Measurements from ENCODE around the gene CPEB1.

CPEB1 gene

GRCh38 chr15:82580713-82581112, 66.5 kb downstream of the CPEB1 start:
- no peak for DNase-seq

- no peak for DNase-seq
Measured at GRCh38 chr15:82575335-82575734, 71.8 kb downstream of the CPEB1 start.

GRCh38 chr15:82572986-82573385, 74.2 kb downstream of the CPEB1 start:
- DNase-seq = no peak

GRCh38 chr15:82572311-82572710, 74.9 kb downstream of the CPEB1 start:
- DNase-seq = no peak

GRCh38 chr15:82571722-82572222, 75.4 kb downstream of the CPEB1 start:
- no peak for DNase-seq

GRCh38 chr15:82570721-82571508, 76.2 kb downstream of the CPEB1 start:
- DNase-seq = no peak

GRCh38 chr15:82569834-82570233, 77.3 kb downstream of the CPEB1 start:
- DNase-seq = no peak

- DNase-seq = no peak
Measured at GRCh38 chr15:82568986-82569385, 78.2 kb downstream of the CPEB1 start.

- no peak for DNase-seq
Measured at GRCh38 chr15:82567661-82568060, 79.5 kb downstream of the CPEB1 start.

- DNase-seq = no peak
Measured at GRCh38 chr15:82566690-82567089, 80.5 kb downstream of the CPEB1 start.

GRCh38 chr15:82558502-82558901, 88.7 kb downstream of the CPEB1 start:
- DNase-seq = no peak

- DNase-seq = no peak
Measured at GRCh38 chr15:82556315-82557035, 90.7 kb downstream of the CPEB1 start.

- DNase-seq = no peak
Measured at GRCh38 chr15:82554849-82555248, 92.3 kb downstream of the CPEB1 start.

GRCh38 chr15:82554351-82554750, 92.8 kb downstream of the CPEB1 start:
- DNase-seq = no peak

- DNase-seq = no peak
Measured at GRCh38 chr15:82553846-82554245, 93.3 kb downstream of the CPEB1 start.

GRCh38 chr15:82552861-82553260, 94.3 kb downstream of the CPEB1 start:
- DNase-seq = no peak

GRCh38 chr15:82551646-82552247, 95.4 kb downstream of the CPEB1 start:
- DNase-seq = no peak

- DNase-seq = no peak
Measured at GRCh38 chr15:82549199-82549665, 97.9 kb downstream of the CPEB1 start.

- no peak for DNase-seq
Measured at GRCh38 chr15:82548700-82549099, 98.5 kb downstream of the CPEB1 start.

GRCh38 chr15:82545478-82545877, 101.7 kb downstream of the CPEB1 start:
- no peak for DNase-seq

GRCh38 chr15:82545002-82545401, 102.2 kb downstream of the CPEB1 start:
- DNase-seq = no peak

GRCh38 chr15:82544431-82544830, 102.7 kb downstream of the CPEB1 start:
- no peak for DNase-seq

GRCh38 chr15:82543160-82543559, 104.0 kb downstream of the CPEB1 start:
- no peak for DNase-seq

- DNase-seq = no peak
Measured at GRCh38 chr15:82540984-82541431, 106.2 kb downstream of the CPEB1 start.
